GM12878 (cell line): ENCODE measurements around the gene ZSWIM5. TPM values are rescaled to one million over a fixed set of nuclear protein-coding genes. Genes with fewer than 3 reads are reported as not detected.

ENCODE experiments used
- ATF2 ChIP-seq: IDR thresholded peaks from 2 replicates; pipeline ENCODE4 v1.6.1; 2012; ENCODE audit warnings: low read length, inconsistent platforms
- BACH1 ChIP-seq: fragments of 450-650 bp; IDR thresholded peaks from 2 replicates; pipeline ENCODE4 v1.6.1; 2017; ENCODE audit warnings: mild to moderate bottlenecking, borderline replicate concordance
- BRCA1 ChIP-seq: IDR thresholded peaks from 2 replicates; pipeline ENCODE4 v1.6.1; 2011; ENCODE audit warnings: low read depth, low read length, improper control_type of control experiment
- CBX3 ChIP-seq: fragments of 200-600 bp; sonication (generic); IDR thresholded peaks from 2 replicates; pipeline ENCODE4 v1.6.1; 2016; ENCODE audit warnings: low read depth, borderline replicate concordance
- CEBPB ChIP-seq, 2 experiments: fragments of 150-350 bp in 1 of 2; IDR thresholded peaks; 2 replicates each; pipeline ENCODE4 v1.6.1; 2012 to 2014; ENCODE audit warnings: low read depth in 2 of 2, low read length in 2 of 2, borderline replicate concordance in 1 of 2, inconsistent platforms in 1 of 2
- CREM ChIP-seq: IDR thresholded peaks from 2 replicates; pipeline ENCODE4 v1.6.1; 2014; ENCODE audit warnings: antibody characterized with exemption, low read depth
- DPF2 ChIP-seq: fragments of 450-650 bp; IDR thresholded peaks from 2 replicates; pipeline ENCODE4 v1.6.1; 2017; ENCODE audit warnings: mild to moderate bottlenecking
- EGR1 ChIP-seq, 2 experiments: IDR thresholded peaks; 1 replicate in 1 of 2; 2 replicates in 1 of 2; pipeline ENCODE4 v1.6.1; 2011 to 2012; ENCODE audit warnings: low read depth in 2 of 2, low read length in 2 of 2, borderline replicate concordance in 1 of 2, mild to moderate bottlenecking in 1 of 2, moderate library complexity in 1 of 2
- GATAD2B ChIP-seq: fragments of 450-650 bp; conservative IDR thresholded peaks from 2 replicates; pipeline ENCODE4 v1.6.1; 2017; ENCODE audit warnings: low read depth, mild to moderate bottlenecking, moderate library complexity
- IKZF1 ChIP-seq: fragments of 450-650 bp; conservative IDR thresholded peaks from 2 replicates; pipeline ENCODE4 v1.6.1; 2017; ENCODE audit warnings: antibody characterized with exemption, mild to moderate bottlenecking
- LARP7 ChIP-seq: fragments of 450-650 bp; IDR thresholded peaks from 2 replicates; pipeline ENCODE4 v1.6.1; 2017; ENCODE audit warnings: mild to moderate bottlenecking
- MAX ChIP-seq: IDR thresholded peaks from 2 replicates; pipeline ENCODE4 v1.6.1; 2012; ENCODE audit warnings: low read depth, low read length, improper control_type of control experiment
- MEF2B ChIP-seq: fragments of 450-650 bp; IDR thresholded peaks from 2 replicates; pipeline ENCODE4 v1.6.1; 2018; ENCODE audit warnings: mild to moderate bottlenecking, moderate library complexity; ENCODE audit not compliant: partially characterized antibody, poor library complexity, severe bottlenecking
- NKRF ChIP-seq: fragments of 450-650 bp; conservative IDR thresholded peaks from 2 replicates; pipeline ENCODE4 v1.6.1; 2017; ENCODE audit warnings: mild to moderate bottlenecking, moderate library complexity
- NR2F1 ChIP-seq: fragments of 450-650 bp; conservative IDR thresholded peaks from 2 replicates; pipeline ENCODE4 v1.6.1; 2017; ENCODE audit warnings: mild to moderate bottlenecking
- SP1 ChIP-seq: IDR thresholded peaks from one replicate; pipeline ENCODE4 v1.6.1; 2011; ENCODE audit warnings: low read depth, low read length
- USF1 ChIP-seq: IDR thresholded peaks from 2 replicates; pipeline ENCODE4 v1.6.1; 2011; ENCODE audit warnings: borderline replicate concordance, low read depth, mild to moderate bottlenecking, moderate library complexity, mixed read lengths, low read length; ENCODE audit not compliant: insufficient read depth; ENCODE audit errors: extremely low read length
- YY1 ChIP-seq: IDR thresholded peaks from 2 replicates; pipeline ENCODE4 v1.6.1; 2011; ENCODE audit warnings: low read depth, mild to moderate bottlenecking, low read length
- ZBTB40 ChIP-seq: fragments of 450-650 bp; IDR thresholded peaks from 2 replicates; pipeline ENCODE4 v1.6.1; 2016; ENCODE audit warnings: mild to moderate bottlenecking, moderate library complexity, borderline replicate concordance
- polyA plus RNA-seq, 11 experiments: library from polyadenylated mRNA; depleted of rRNA in 4 of 11; unstranded in 6 of 11; stranded (reverse) in 5 of 11; fragments of >200 nt; fragmentation: Nextera tagmentation in 4 of 11; fragmentation: Illumina TruSeq in 1 of 11; extraction: Ambion mirVana in 4 of 11; extraction: Trizol in 1 of 11; gene quantifications; 1 replicate in 1 of 11; 2 replicates in 10 of 11; pipeline versions ENCODE4 v1.2.1 to v1.2.3, GENCODE V29; 2011 to 2016; ENCODE audit warnings: inconsistent platforms in 2 of 11, missing spikeins in 2 of 11, low read depth in 1 of 11
- total RNA-seq, 4 experiments: library from RNA; depleted of rRNA in 3 of 4; stranded (reverse); fragments of >200 nt in 3 of 4; fragmentation: Illumina TruSeq in 1 of 4; extraction: Trizol in 1 of 4; gene quantifications; 2 replicates each; pipeline versions ENCODE4 v1.2.1 to v1.2.3, GENCODE V29; 2013 to 2021

Gene ZSWIM5
- total and polyA plus RNA-seq, 10 of the 15 experiments (the other 5 are each of a cell fraction or from before 2014, with no cell fraction given), result 0.07 to 0.97 (median 0.34) TPM; not detected in 1

GRCh38 chr1:45010855-45011811 lies 195.3 kb downstream of the ZSWIM5 start, which contains the start of gene HECTD3 (continued):
- TF ChIP-seq CEBPB (IDR thresholded peaks at IDR 0.05; ENCODE audit: borderline replicate concordance in 1 of 2, low read depth in 2 of 2, low read length in 2 of 2) (no peak), BACH1 (peak; percentile 52; the same call in 1 of the 2 replicates), SP1 (peak; percentile 71), USF1 (peak; percentile 14), YY1 (peak; percentile 91), MAX (no peak), BRCA1 (no peak), EGR1 (IDR thresholded peaks at IDR 0.05; ENCODE audit: borderline replicate concordance in 1 of 2, low read depth in 2 of 2, low read length in 2 of 2) (peak in 1 of 2 experiments; percentile 66; a peak in 2 of 3 replicates), CREM (peak; percentile 38; the same call in 1 of the 2 replicates), LARP7 (peak; percentile 81; the same call in 1 of the 2 replicates), MEF2B (no peak), NR2F1 (peak; percentile 69), DPF2 (peak; percentile 45; the same call in 1 of the 2 replicates), ZBTB40 (peak; percentile 52; the same call in 1 of the 2 replicates), GATAD2B (peak; percentile 65), CBX3 (no peak), NKRF (peak; percentile 99), IKZF1 (peak; percentile 73), ATF2 (no peak)
